Adrenal gland (tissue), 12 donors: Measurements from ENCODE around the gene CAMKMT. TPM values are rescaled to one million over a fixed set of nuclear protein-coding genes. Genes with fewer than 3 reads are reported as not detected.

Experiments used
- DNase-seq, 7 donors: peaks; one replicate each; pipeline ENCODE4 v3.0.0-alpha.2; 2019 to 2020
- H3K27ac ChIP-seq, 5 donors: fragments of 200-600 bp; sonication (generic) in 4 of 5; 1 replicate in 3 of 5; 2 replicates in 2 of 5; pipeline versions ENCODE4 v1.5.1 to v1.8.0; 2016 to 2020; ENCODE audit warnings: mild to moderate bottlenecking in 1 of 5
- H3K27me3 ChIP-seq: fragments of 200-600 bp; 2 replicates; pipeline ENCODE4 v1.8.0; 2021
- H3K36me3 ChIP-seq, 2 donors: fragments of 200-600 bp; replicated peaks in 1 of 2; 1 replicate in 1 of 2; 2 replicates in 1 of 2; pipeline versions ENCODE4 v1.5.1 to v1.8.0; 2018 to 2022
- H3K4me1 ChIP-seq, 2 donors: fragments of 200-600 bp; replicated peaks in 1 of 2; 1 replicate in 1 of 2; 2 replicates in 1 of 2; pipeline versions ENCODE4 v1.5.1 to v1.8.0; 2018 to 2021
- H3K4me3 ChIP-seq, 4 donors: fragments of 200-600 bp; sonication (generic) in 3 of 4; one replicate each; pipeline ENCODE4 v1.5.1; 2016 to 2018
- H3K9me3 ChIP-seq, 3 donors: fragments of 200-600 bp; sonication (generic) in 1 of 3; replicated peaks in 1 of 3; 1 replicate in 2 of 3; 2 replicates in 1 of 3; pipeline versions ENCODE4 v1.5.1 to v1.8.0; 2016 to 2021
- POLR2A ChIP-seq, 2 donors: fragments of 450-650 bp; IDR thresholded peaks; one replicate each; pipeline ENCODE4 v1.6.1; 2017; ENCODE audit warnings: antibody characterized with exemption in 2 of 2, mild to moderate bottlenecking in 2 of 2, moderate library complexity in 1 of 2
- WGBS, 4 donors: extraction: QIAGEN DNeasy Blood & Tissue Kit in 2 of 4; methylation state at CpG; one replicate each; pipeline versions ENCODE4 v1.1.5 to v1.1.7; 2013 to 2017; 5-methylcytosine and 5-hydroxymethylcytosine counted together
- intact Hi-C, 2 donors: fragments of 100-400 bp; cut with DNase I; formaldehyde crosslinking; loops; one replicate each; pipeline versions ENCODE4 v1.14.1 to v1.15.0; 2022 to 2023
- polyA plus RNA-seq, 3 donors: library from polyadenylated mRNA; stranded (reverse); fragments of 200-250 nt in 2 of 3; fragments of 350-450 nt in 1 of 3; fragmentation: Illumina TruSeq in 1 of 3; extraction: RNeasy Lipid Tissue Mini Kit (QIAGEN cat#74804) in 1 of 3; gene quantifications; one replicate each; pipeline ENCODE4 v1.2.3, GENCODE V29; 2013 to 2014
- total RNA-seq, 9 donors: library from RNA; depleted of rRNA in 4 of 9; stranded (reverse); fragments of >200 nt in 4 of 9; fragments of 120-200 nt in 1 of 9; fragmentation: NEBNext Ultra II Directional in 1 of 9; extraction: Animal tissue kit (Norgen Biotek cat#: 25700) in 1 of 9; gene quantifications; one replicate each; pipeline versions ENCODE4 v1.1.0 to v1.2.4, GENCODE V29; 2013 to 2023
- TF ChIP-seq, protein P1 (sequence below), 6 experiments: fragments of 450-650 bp in 4 of 6; fragments of 200-600 bp in 2 of 6; sonication (generic) in 1 of 6; IDR thresholded peaks; 1 replicate in 5 of 6; 2 replicates in 1 of 6; pipeline versions ENCODE4 v1.5.1 to v1.8.0; 2016 to 2021; ENCODE audit warnings: antibody characterized with exemption in 6 of 6, mild to moderate bottlenecking in 2 of 6, moderate library complexity in 1 of 6
- donor health status: healthy with polysubstance abuse.
- donor health status: Bipolar disorder and iron deficiency.
- donor health status: DM: yes; HTN: yes; CAD: no.
- donor health status: DM: no; HTN: no; CAD: no.
- donor health status: DM: no; HTN: no; CAD: no.
- donor health status: DM: yes; HTN: yes; CAD: no.

Gene CAMKMT
- total and polyA plus RNA-seq, 12 donors: 2.6 to 14.0 (median 8.6) TPM

DNA sequence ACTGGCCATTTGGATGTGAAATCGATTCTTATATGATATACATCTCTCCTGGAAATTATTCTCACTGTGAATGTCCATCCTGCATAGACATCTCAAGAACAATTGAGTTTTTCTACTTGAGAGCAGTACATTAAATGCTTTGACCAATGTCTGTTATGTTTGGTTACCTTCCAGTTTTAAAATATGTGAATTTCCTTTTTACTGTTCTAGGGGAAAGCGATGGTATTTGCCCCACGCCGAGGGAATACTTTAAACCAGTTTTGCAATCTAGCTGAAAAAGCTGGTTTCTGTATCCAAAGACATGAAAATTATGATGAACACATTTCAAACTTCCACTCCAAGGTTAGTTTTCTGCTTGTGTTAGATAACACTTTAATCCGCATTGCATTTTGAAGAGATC is 404.5 kb downstream of the CAMKMT start:
- 75 to 83% (median 83%) methylated on average over 5 of the region's 5 CpGs for WGBS, 4 donors
- no peak for DNase-seq
- intact Hi-C loops: no loop called here

DNA sequence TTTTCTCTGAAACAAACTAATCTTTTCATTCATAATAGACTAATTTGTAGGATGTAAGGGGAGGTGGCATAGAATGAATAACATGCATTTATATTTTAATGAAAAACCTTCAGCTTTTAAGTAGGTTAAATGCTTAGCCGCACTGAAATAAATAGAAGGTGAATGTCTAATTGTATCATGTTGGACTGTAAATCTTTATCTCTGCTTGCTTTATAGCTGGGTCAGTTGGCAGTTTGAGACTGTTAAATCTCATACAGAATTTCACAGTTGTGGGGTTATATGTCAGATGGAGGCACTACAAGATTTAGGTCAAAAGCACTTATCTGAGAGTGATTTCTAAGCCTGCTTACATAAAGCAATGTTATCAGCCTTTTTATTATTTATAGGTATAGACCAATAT is 405.0 kb downstream of the CAMKMT start:
- no peak for TF ChIP-seq POLR2A (IDR thresholded peaks at IDR 0.05)
- TF ChIP-seq, protein P1, sequence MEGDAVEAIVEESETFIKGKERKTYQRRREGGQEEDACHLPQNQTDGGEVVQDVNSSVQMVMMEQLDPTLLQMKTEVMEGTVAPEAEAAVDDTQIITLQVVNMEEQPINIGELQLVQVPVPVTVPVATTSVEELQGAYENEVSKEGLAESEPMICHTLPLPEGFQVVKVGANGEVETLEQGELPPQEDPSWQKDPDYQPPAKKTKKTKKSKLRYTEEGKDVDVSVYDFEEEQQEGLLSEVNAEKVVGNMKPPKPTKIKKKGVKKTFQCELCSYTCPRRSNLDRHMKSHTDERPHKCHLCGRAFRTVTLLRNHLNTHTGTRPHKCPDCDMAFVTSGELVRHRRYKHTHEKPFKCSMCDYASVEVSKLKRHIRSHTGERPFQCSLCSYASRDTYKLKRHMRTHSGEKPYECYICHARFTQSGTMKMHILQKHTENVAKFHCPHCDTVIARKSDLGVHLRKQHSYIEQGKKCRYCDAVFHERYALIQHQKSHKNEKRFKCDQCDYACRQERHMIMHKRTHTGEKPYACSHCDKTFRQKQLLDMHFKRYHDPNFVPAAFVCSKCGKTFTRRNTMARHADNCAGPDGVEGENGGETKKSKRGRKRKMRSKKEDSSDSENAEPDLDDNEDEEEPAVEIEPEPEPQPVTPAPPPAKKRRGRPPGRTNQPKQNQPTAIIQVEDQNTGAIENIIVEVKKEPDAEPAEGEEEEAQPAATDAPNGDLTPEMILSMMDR (IDR thresholded peaks at IDR 0.05): no peak
- Histone ChIP-seq H3K9me3 (no peaks in the 10 kb centered on the region), H3K4me1 (no peaks in the 10 kb centered on the region), H3K27me3 (peaks cover 3% of the 10 kb centered on the region), H3K4me3 (no peak overlapping the region), H3K36me3 (no peaks in the 10 kb centered on the region), H3K27ac (no peak overlapping the region)
- intact Hi-C loops: no loop called here
- DNase-seq: no peak
- 89 to 96% (median 93%) methylated on average over 1 of the region's 1 CpG for WGBS, 4 donors

More for the DNA sequence above, 404.5 kb downstream of the CAMKMT start:
- Histone ChIP-seq H3K4me3 (no peak overlapping the region), H3K4me1 (no peaks in the 10 kb centered on the region), H3K27ac (no peak overlapping the region), H3K27me3 (peaks cover 3% of the 10 kb centered on the region), H3K9me3 (no peaks in the 10 kb centered on the region), H3K36me3 (no peaks in the 10 kb centered on the region)
- no peak for TF ChIP-seq POLR2A (IDR thresholded peaks at IDR 0.05)
- TF ChIP-seq, protein P1 (IDR thresholded peaks at IDR 0.05): no peak

DNA sequence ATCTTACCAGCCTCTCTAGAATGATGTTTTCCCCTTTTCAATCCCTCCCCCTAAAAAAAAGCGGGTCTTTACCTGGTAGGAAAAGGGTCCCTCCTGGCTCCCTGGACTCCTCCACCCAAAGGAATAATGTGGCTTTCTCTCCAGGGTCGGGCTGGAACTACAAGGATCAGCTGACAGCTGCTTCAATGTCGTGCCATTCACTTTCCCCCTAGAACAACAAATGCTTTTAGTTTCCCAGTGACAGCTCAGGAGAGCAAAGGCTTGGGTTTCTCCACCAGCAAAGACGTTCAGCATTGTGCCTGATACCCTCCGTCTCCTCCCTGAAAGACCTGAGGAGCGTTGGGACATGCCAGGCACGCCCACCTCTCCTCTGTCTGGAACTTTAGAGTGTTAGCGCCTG is 405.9 kb downstream of the CAMKMT start:
- no peak for TF ChIP-seq POLR2A (IDR thresholded peaks at IDR 0.05)
- TF ChIP-seq, protein P1 (IDR thresholded peaks at IDR 0.05): no peak
- H3K4me1 ChIP-seq: no peaks in the 10 kb centered on the region
- no peak overlapping the region for H3K4me3 ChIP-seq

DNA sequence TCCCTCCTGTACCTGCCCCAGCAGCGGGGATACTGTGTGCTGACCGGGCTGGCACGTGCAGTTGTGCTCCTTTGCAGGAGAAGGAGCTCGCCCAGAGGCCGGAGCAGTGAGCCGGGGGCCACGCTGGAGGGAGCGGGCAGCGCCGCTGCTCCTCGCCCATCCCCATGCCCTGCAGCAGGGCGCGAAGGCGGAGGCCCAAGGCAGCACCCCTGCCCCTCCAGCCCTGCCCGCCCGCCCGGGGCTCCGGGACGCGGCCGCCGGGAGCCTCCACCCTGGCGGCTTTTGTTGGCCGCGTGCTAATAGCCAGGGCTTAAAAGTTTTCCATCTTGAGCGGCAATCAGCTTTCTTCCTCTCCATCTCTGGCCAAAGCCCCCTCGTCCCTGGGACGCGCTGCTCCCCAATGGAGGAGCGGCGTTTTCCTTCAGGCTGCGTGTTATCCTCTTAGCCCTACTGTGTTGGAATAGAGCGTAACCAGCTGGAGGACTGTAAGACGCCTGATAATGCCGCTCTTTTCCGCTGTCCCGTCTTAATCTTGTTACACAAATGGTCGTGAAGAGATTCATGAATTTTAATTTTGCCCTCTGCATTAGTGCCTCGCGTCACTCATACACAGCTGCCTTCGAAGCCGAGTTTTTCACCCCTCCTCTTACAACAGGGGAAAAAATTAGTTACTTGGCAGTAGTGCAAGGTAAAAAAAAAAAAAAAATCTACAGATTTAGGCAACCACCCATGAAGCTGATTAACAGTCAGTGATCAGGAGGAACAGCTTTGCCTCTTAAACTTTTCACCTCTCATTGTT is 406.9 kb downstream of the CAMKMT start:
- Histone ChIP-seq H3K4me3 (no peak overlapping the region), H3K36me3 (no peaks in the 10 kb centered on the region), H3K4me1 (no peaks in the 10 kb centered on the region), H3K27me3 (peaks cover 3% of the 10 kb centered on the region), H3K9me3 (no peaks in the 10 kb centered on the region), H3K27ac (no peak overlapping the region)
- TF ChIP-seq POLR2A (IDR thresholded peaks at IDR 0.05): no peak
- TF ChIP-seq, protein P1 (IDR thresholded peaks at IDR 0.05): no peak
- no peak for DNase-seq
- intact Hi-C loops: no loop called here
- WGBS, 4 donors: 24 to 47% (median 33%) methylated on average over 22 to 42 of the region's 42 CpGs

More for the DNA sequence above, 405.9 kb downstream of the CAMKMT start:
- Histone ChIP-seq H3K27me3 (peaks cover 3% of the 10 kb centered on the region), H3K36me3 (no peaks in the 10 kb centered on the region), H3K27ac (no peak overlapping the region), H3K9me3 (no peaks in the 10 kb centered on the region)
- 89 to 93% (median 92%) methylated on average over 8 of the region's 8 CpGs for WGBS, 4 donors
- intact Hi-C loops: no loop called here
- DNase-seq: no peak
